GM12878 (cell line): ENCODE results near the gene SLC25A39. TPM values are rescaled to one million over a fixed set of nuclear protein-coding genes. Genes with fewer than 3 reads are reported as not detected.

Experiments used
- BHLHE40 ChIP-seq, 2 experiments: fragments of 450-650 bp in 1 of 2; IDR thresholded peaks; 2 replicates each; pipeline ENCODE4 v1.6.1; 2011 to 2017; ENCODE audit warnings: low read depth in 2 of 2, borderline replicate concordance in 1 of 2, improper control_type of control experiment in 1 of 2, low read length in 1 of 2, mild to moderate bottlenecking in 1 of 2
- CHD1 ChIP-seq: IDR thresholded peaks from 2 replicates; pipeline ENCODE4 v1.6.1; 2012; ENCODE audit warnings: low read depth, low read length, improper control_type of control experiment
- IRF4 ChIP-seq: IDR thresholded peaks from 2 replicates; pipeline ENCODE4 v1.6.1; 2011; ENCODE audit warnings: low read depth, low read length
- JUNB ChIP-seq: IDR thresholded peaks from 2 replicates; pipeline ENCODE4 v1.6.1; 2016; ENCODE audit warnings: antibody characterized with exemption, mild to moderate bottlenecking
- KLF5 ChIP-seq: fragments of 450-650 bp; IDR thresholded peaks from 2 replicates; pipeline ENCODE4 v1.6.1; 2014; ENCODE audit warnings: mild to moderate bottlenecking; ENCODE audit not compliant: partially characterized antibody
- MEF2B ChIP-seq: fragments of 450-650 bp; IDR thresholded peaks from 2 replicates; pipeline ENCODE4 v1.6.1; 2018; ENCODE audit warnings: mild to moderate bottlenecking, moderate library complexity; ENCODE audit not compliant: partially characterized antibody, poor library complexity, severe bottlenecking
- MTA2 ChIP-seq: fragments of 450-650 bp; IDR thresholded peaks from 2 replicates; pipeline ENCODE4 v1.6.1; 2016; ENCODE audit warnings: low read depth, mild to moderate bottlenecking, moderate library complexity
- POLR2A ChIP-seq: IDR thresholded peaks from 2 replicates; pipeline ENCODE4 v1.6.1; 2011; ENCODE audit warnings: low read depth, mild to moderate bottlenecking, low read length
- POLR2AphosphoS2 ChIP-seq: IDR thresholded peaks from 2 replicates; pipeline ENCODE4 v1.6.1; 2011; ENCODE audit warnings: low read depth, mild to moderate bottlenecking, low read length, improper control_type of control experiment, moderate library complexity
- RELA ChIP-seq: fragments of 450-650 bp; IDR thresholded peaks from 2 replicates; pipeline ENCODE4 v1.8.0; 2014; ENCODE audit warnings: borderline replicate concordance; ENCODE audit not compliant: partially characterized antibody
- SIN3A ChIP-seq: IDR thresholded peaks from 2 replicates; pipeline ENCODE4 v1.6.1; 2012; ENCODE audit warnings: low read depth, low read length, improper control_type of control experiment
- SIX5 ChIP-seq: IDR thresholded peaks from 2 replicates; pipeline ENCODE4 v1.6.1; 2011; ENCODE audit warnings: mild to moderate bottlenecking, low read depth, low read length, moderate library complexity; ENCODE audit not compliant: severe bottlenecking
- SP1 ChIP-seq: IDR thresholded peaks from one replicate; pipeline ENCODE4 v1.6.1; 2011; ENCODE audit warnings: low read depth, low read length
- TCF3 ChIP-seq: IDR thresholded peaks from 2 replicates; pipeline ENCODE4 v1.6.1; 2012; ENCODE audit warnings: low read depth, mild to moderate bottlenecking, low read length, borderline replicate concordance; ENCODE audit not compliant: insufficient read depth
- TCF7 ChIP-seq: IDR thresholded peaks from 2 replicates; pipeline ENCODE4 v1.6.1; 2014; ENCODE audit warnings: antibody characterized with exemption, borderline replicate concordance
- ZNF274 ChIP-seq: IDR thresholded peaks from one replicate; pipeline ENCODE4 v1.8.0; 2011; ENCODE audit not compliant: insufficient read length, insufficient read depth
- ZSCAN29 ChIP-seq: fragments of 450-650 bp; IDR thresholded peaks from 2 replicates; pipeline ENCODE4 v1.6.1; 2017; ENCODE audit warnings: mild to moderate bottlenecking, moderate library complexity
- polyA plus RNA-seq, 11 experiments: library from polyadenylated mRNA; depleted of rRNA in 4 of 11; unstranded in 6 of 11; stranded (reverse) in 5 of 11; fragments of >200 nt; fragmentation: Nextera tagmentation in 4 of 11; fragmentation: Illumina TruSeq in 1 of 11; extraction: Ambion mirVana in 4 of 11; extraction: Trizol in 1 of 11; gene quantifications; 1 replicate in 1 of 11; 2 replicates in 10 of 11; pipeline versions ENCODE4 v1.2.1 to v1.2.3, GENCODE V29; 2011 to 2016; ENCODE audit warnings: inconsistent platforms in 2 of 11, missing spikeins in 2 of 11, low read depth in 1 of 11
- total RNA-seq, 4 experiments: library from RNA; depleted of rRNA in 3 of 4; stranded (reverse); fragments of >200 nt in 3 of 4; fragmentation: Illumina TruSeq in 1 of 4; extraction: Trizol in 1 of 4; gene quantifications; 2 replicates each; pipeline versions ENCODE4 v1.2.1 to v1.2.3, GENCODE V29; 2013 to 2021
- TF ChIP-seq, protein P1 (sequence below): fragments of 450-650 bp; IDR thresholded peaks from 2 replicates; pipeline ENCODE4 v1.6.1; 2017; ENCODE audit warnings: borderline replicate concordance
- TF ChIP-seq, protein P2 (sequence below): IDR thresholded peaks from 2 replicates; pipeline ENCODE4 v1.6.1; 2012; ENCODE audit warnings: low read depth, low read length, improper control_type of control experiment
- TF ChIP-seq, protein P3 (sequence below): IDR thresholded peaks from 2 replicates; pipeline ENCODE4 v1.6.1; 2012; ENCODE audit warnings: mild to moderate bottlenecking, low read depth, low read length
- TF ChIP-seq, protein P4 (sequence below): IDR thresholded peaks from 2 replicates; pipeline ENCODE4 v1.6.1; 2012; ENCODE audit warnings: low read depth, low read length, improper control_type of control experiment
- TF ChIP-seq, protein P5 (sequence below): fragments of 450-650 bp; IDR thresholded peaks from 2 replicates; pipeline ENCODE4 v1.6.1; 2018; ENCODE audit warnings: borderline replicate concordance, mild to moderate bottlenecking; ENCODE audit not compliant: partially characterized antibody
- TF ChIP-seq, protein P6 (sequence below): IDR thresholded peaks from 2 replicates; pipeline ENCODE4 v1.6.1; 2011; ENCODE audit warnings: low read depth, mild to moderate bottlenecking, low read length, moderate library complexity, borderline replicate concordance; ENCODE audit errors: extremely low read depth

Gene SLC25A39
- total and polyA plus RNA-seq, 10 of the 15 experiments (the other 5 are each of a cell fraction or from before 2014, with no cell fraction given) = 3.5 to 270 (median 150) TPM

DNA sequence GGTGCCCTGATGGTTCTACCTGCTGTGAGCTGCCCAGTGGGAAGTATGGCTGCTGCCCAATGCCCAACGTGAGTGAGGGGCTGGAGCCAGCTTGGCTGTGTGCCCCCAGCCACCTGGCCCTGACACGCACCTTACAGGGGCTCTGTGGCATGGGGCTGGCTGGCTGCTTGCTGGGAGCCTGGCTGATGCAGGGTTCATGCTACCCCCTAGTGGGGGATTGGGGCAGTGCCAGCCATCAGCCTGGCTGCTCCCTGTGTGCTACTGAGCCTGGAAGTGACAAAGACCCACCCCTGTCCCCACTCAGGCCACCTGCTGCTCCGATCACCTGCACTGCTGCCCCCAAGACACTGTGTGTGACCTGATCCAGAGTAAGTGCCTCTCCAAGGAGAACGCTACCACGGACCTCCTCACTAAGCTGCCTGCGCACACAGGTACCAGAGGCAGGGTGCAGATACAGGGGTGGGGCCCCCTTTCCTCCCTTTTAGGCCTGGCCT is 26.2 kb upstream of the SLC25A39 start (continued):
- no peak for TF ChIP-seq SIX5
- no peak for TF ChIP-seq TCF7
- TF ChIP-seq CHD1 = no peak
- TF ChIP-seq TCF3 = no peak
- TF ChIP-seq, protein P1, sequence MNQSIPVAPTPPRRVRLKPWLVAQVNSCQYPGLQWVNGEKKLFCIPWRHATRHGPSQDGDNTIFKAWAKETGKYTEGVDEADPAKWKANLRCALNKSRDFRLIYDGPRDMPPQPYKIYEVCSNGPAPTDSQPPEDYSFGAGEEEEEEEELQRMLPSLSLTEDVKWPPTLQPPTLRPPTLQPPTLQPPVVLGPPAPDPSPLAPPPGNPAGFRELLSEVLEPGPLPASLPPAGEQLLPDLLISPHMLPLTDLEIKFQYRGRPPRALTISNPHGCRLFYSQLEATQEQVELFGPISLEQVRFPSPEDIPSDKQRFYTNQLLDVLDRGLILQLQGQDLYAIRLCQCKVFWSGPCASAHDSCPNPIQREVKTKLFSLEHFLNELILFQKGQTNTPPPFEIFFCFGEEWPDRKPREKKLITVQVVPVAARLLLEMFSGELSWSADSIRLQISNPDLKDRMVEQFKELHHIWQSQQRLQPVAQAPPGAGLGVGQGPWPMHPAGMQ = no peak
- no peak for TF ChIP-seq SIN3A
- TF ChIP-seq IRF4 = peak; percentile 58; the same call in 1 of the 2 replicates
- TF ChIP-seq, protein P2, sequence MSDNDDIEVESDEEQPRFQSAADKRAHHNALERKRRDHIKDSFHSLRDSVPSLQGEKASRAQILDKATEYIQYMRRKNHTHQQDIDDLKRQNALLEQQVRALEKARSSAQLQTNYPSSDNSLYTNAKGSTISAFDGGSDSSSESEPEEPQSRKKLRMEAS = no peak
- no peak for TF ChIP-seq SP1
- TF ChIP-seq, protein P3, sequence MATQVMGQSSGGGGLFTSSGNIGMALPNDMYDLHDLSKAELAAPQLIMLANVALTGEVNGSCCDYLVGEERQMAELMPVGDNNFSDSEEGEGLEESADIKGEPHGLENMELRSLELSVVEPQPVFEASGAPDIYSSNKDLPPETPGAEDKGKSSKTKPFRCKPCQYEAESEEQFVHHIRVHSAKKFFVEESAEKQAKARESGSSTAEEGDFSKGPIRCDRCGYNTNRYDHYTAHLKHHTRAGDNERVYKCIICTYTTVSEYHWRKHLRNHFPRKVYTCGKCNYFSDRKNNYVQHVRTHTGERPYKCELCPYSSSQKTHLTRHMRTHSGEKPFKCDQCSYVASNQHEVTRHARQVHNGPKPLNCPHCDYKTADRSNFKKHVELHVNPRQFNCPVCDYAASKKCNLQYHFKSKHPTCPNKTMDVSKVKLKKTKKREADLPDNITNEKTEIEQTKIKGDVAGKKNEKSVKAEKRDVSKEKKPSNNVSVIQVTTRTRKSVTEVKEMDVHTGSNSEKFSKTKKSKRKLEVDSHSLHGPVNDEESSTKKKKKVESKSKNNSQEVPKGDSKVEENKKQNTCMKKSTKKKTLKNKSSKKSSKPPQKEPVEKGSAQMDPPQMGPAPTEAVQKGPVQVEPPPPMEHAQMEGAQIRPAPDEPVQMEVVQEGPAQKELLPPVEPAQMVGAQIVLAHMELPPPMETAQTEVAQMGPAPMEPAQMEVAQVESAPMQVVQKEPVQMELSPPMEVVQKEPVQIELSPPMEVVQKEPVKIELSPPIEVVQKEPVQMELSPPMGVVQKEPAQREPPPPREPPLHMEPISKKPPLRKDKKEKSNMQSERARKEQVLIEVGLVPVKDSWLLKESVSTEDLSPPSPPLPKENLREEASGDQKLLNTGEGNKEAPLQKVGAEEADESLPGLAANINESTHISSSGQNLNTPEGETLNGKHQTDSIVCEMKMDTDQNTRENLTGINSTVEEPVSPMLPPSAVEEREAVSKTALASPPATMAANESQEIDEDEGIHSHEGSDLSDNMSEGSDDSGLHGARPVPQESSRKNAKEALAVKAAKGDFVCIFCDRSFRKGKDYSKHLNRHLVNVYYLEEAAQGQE = no peak
- no peak for TF ChIP-seq MEF2B
- TF ChIP-seq, protein P4, sequence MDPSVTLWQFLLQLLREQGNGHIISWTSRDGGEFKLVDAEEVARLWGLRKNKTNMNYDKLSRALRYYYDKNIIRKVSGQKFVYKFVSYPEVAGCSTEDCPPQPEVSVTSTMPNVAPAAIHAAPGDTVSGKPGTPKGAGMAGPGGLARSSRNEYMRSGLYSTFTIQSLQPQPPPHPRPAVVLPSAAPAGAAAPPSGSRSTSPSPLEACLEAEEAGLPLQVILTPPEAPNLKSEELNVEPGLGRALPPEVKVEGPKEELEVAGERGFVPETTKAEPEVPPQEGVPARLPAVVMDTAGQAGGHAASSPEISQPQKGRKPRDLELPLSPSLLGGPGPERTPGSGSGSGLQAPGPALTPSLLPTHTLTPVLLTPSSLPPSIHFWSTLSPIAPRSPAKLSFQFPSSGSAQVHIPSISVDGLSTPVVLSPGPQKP = no peak
- TF ChIP-seq JUNB = no peak
- no peak for TF ChIP-seq ZSCAN29
- TF ChIP-seq, protein P5, sequence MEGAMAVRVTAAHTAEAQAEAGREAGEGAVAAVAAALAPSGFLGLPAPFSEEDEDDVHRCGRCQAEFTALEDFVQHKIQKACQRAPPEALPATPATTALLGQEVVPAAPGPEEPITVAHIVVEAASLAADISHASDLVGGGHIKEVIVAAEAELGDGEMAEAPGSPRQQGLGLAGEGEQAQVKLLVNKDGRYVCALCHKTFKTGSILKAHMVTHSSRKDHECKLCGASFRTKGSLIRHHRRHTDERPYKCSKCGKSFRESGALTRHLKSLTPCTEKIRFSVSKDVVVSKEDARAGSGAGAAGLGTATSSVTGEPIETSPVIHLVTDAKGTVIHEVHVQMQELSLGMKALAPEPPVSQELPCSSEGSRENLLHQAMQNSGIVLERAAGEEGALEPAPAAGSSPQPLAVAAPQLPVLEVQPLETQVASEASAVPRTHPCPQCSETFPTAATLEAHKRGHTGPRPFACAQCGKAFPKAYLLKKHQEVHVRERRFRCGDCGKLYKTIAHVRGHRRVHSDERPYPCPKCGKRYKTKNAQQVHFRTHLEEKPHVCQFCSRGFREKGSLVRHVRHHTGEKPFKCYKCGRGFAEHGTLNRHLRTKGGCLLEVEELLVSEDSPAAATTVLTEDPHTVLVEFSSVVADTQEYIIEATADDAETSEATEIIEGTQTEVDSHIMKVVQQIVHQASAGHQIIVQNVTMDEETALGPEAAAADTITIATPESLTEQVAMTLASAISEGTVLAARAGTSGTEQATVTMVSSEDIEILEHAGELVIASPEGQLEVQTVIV = no peak
- TF ChIP-seq, protein P6, sequence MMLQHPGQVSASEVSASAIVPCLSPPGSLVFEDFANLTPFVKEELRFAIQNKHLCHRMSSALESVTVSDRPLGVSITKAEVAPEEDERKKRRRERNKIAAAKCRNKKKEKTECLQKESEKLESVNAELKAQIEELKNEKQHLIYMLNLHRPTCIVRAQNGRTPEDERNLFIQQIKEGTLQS = no peak
- no peak for TF ChIP-seq ZNF274
- no peak for TF ChIP-seq KLF5
- peak; percentile 4 to 26; a peak in 1 of 4 replicates for TF ChIP-seq BHLHE40 (IDR thresholded peaks at IDR 0.05; ENCODE audit: borderline replicate concordance in 1 of 2, low read depth in 2 of 2, low read length in 1 of 2)
- no peak for TF ChIP-seq MTA2
- no peak for TF ChIP-seq POLR2AphosphoS2
- no peak; the same call in 1 of the 2 replicates for TF ChIP-seq POLR2A
- no peak for TF ChIP-seq RELA
